Neural cell (in vitro differentiated cells): ENCODE data around the gene OSBPL1A.

Source experiments
- EP300 ChIP-seq: fragments of 450-650 bp; conservative IDR thresholded peaks from 2 replicates; pipeline ENCODE4 v1.6.1; 2014; ENCODE audit warnings: antibody characterized with exemption, mild to moderate bottlenecking, moderate library complexity; ENCODE audit not compliant: poor library complexity, severe bottlenecking
- EZH2 ChIP-seq: fragments of 200-600, 300-800 bp; shearing (Covaris generic), sonication (generic); IDR thresholded peaks from 2 replicates; pipeline ENCODE4 v1.6.1; 2014; ENCODE audit warnings: antibody characterized with exemption, low read length, borderline replicate concordance, mild to moderate bottlenecking; ENCODE audit not compliant: insufficient read depth, poor library complexity, severe bottlenecking
- POLR2AphosphoS5 ChIP-seq: IDR thresholded peaks from 2 replicates; pipeline ENCODE4 v1.6.1; 2012
- SMC3 ChIP-seq: fragments of 450-650 bp; conservative IDR thresholded peaks from 2 replicates; pipeline ENCODE4 v1.6.1; 2014; ENCODE audit warnings: antibody characterized with exemption, mild to moderate bottlenecking, moderate library complexity; ENCODE audit not compliant: poor library complexity
- TAF1 ChIP-seq: IDR thresholded peaks from 2 replicates; pipeline ENCODE4 v1.6.1; 2012; ENCODE audit warnings: low read depth
- TF ChIP-seq, protein P1 (sequence below): fragments of 450-650 bp; IDR thresholded peaks from 2 replicates; pipeline ENCODE4 v1.5.1; 2014; ENCODE audit warnings: antibody characterized with exemption, mild to moderate bottlenecking, moderate library complexity; ENCODE audit not compliant: poor library complexity, severe bottlenecking

DNA sequence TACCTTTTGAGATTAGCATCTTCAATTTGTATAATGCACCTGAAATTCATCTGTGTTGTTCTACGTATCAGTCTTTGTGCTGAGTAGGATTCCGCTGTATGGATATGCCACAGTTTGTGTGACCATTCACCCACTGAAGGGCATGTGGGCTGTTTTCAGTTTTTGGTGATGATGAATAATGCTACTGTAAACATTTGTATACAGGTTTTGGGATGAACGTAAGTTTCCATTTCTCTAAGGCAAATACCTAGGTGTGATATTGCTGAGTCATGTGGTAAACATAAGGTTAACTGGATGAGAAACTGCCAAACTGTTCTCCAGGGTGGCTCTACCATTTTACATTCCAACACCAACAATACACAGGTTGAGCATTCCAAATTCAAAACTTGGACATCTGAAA lies 223.6 kb downstream of the OSBPL1A start:
- TF ChIP-seq EZH2 (no peak), POLR2AphosphoS5 (no peak), EP300 (no peak), TAF1 (no peak), SMC3 (no peak)
- TF ChIP-seq, protein P1, sequence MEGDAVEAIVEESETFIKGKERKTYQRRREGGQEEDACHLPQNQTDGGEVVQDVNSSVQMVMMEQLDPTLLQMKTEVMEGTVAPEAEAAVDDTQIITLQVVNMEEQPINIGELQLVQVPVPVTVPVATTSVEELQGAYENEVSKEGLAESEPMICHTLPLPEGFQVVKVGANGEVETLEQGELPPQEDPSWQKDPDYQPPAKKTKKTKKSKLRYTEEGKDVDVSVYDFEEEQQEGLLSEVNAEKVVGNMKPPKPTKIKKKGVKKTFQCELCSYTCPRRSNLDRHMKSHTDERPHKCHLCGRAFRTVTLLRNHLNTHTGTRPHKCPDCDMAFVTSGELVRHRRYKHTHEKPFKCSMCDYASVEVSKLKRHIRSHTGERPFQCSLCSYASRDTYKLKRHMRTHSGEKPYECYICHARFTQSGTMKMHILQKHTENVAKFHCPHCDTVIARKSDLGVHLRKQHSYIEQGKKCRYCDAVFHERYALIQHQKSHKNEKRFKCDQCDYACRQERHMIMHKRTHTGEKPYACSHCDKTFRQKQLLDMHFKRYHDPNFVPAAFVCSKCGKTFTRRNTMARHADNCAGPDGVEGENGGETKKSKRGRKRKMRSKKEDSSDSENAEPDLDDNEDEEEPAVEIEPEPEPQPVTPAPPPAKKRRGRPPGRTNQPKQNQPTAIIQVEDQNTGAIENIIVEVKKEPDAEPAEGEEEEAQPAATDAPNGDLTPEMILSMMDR = no peak
